ENCODE data around the gene PTTG1IP. TPM values are rescaled to one million over a fixed set of nuclear protein-coding genes. Genes with fewer than 3 reads are reported as not detected.

PTTG1IP gene
- polyA plus RNA-seq, 6 donors from 2014 or later: 28.1 to 43.5 (median 36.1) TPM

- ATAC-seq (ENCODE audit: low read depth in 2 of 2): no peak
- peak overlapping the region in 6 of 8 donors; percentile 33 to 80 (median 46) for H3K4me3 Mint-ChIP-seq
- peaks cover 50 to 76% (median 51%) of the 10 kb centered on the region in 3 donors for H3K4me1 Mint-ChIP-seq
- no peak for DNase-seq
- H3K27ac Mint-ChIP-seq: peak overlapping the region in 2 of 6 donors; percentile 22 to 69
- H3K27me3 Mint-ChIP-seq: no peaks in the 10 kb centered on the region
- no peaks in the 10 kb centered on the region for H3K36me3 Mint-ChIP-seq
- H3K9me3 Mint-ChIP-seq: no peaks in the 10 kb centered on the region
Measured at GRCh38 chr21:44878053-44878982, 4.8 kb upstream of the PTTG1IP start.

- no peaks in the 10 kb centered on the region for H3K9me3 Mint-ChIP-seq
- DNase-seq (no peak), ATAC-seq (ENCODE audit: low read depth in 2 of 2) (no peak)
- H3K36me3 Mint-ChIP-seq: no peaks in the 10 kb centered on the region
- peak overlapping the region in 3 of 8 donors; percentile 25 to 98 (median 56) for H3K4me3 Mint-ChIP-seq
- peaks cover 50 to 74% (median 53%) of the 10 kb centered on the region in 3 donors for H3K4me1 Mint-ChIP-seq
- peak overlapping the region in 1 of 6 donors; percentile 61 for H3K27ac Mint-ChIP-seq
- no peaks in the 10 kb centered on the region for H3K27me3 Mint-ChIP-seq
Measured at GRCh38 chr21:44876849-44877575, 3.5 kb upstream of the PTTG1IP start.

DNA sequence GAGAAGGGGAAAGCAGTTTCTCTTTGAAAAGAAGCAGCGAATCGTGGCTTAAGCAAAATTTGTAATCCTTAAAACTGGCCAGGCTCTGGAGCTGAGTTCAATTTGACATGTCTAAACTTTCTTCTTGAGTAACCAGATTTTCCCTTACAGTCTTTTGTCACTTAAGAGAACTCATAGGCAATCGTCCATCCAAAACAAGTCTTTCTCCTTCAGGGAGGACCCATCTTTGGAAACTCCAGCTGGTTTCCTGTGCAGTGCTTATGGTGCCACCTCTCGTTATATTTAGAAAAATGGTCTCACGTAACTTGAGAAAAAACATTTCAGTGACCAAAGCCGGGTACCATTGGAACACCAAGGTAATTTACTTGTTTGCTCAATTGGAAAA is 1.8 kb upstream of the PTTG1IP start:
- H3K27me3 Mint-ChIP-seq: no peaks in the 10 kb centered on the region
- DNase-seq (no peak), ATAC-seq (ENCODE audit: low read depth in 2 of 2) (no peak)
- H3K27ac Mint-ChIP-seq: peak overlapping the region; percentile 58 to 98 (median 96)
- peak overlapping the region; percentile 89 to 98 (median 96) for H3K4me3 Mint-ChIP-seq
- no peaks in the 10 kb centered on the region for H3K36me3 Mint-ChIP-seq
- H3K4me1 Mint-ChIP-seq: peaks cover 48 to 73% (median 53%) of the 10 kb centered on the region in 3 donors
- no peaks in the 10 kb centered on the region for H3K9me3 Mint-ChIP-seq

DNA sequence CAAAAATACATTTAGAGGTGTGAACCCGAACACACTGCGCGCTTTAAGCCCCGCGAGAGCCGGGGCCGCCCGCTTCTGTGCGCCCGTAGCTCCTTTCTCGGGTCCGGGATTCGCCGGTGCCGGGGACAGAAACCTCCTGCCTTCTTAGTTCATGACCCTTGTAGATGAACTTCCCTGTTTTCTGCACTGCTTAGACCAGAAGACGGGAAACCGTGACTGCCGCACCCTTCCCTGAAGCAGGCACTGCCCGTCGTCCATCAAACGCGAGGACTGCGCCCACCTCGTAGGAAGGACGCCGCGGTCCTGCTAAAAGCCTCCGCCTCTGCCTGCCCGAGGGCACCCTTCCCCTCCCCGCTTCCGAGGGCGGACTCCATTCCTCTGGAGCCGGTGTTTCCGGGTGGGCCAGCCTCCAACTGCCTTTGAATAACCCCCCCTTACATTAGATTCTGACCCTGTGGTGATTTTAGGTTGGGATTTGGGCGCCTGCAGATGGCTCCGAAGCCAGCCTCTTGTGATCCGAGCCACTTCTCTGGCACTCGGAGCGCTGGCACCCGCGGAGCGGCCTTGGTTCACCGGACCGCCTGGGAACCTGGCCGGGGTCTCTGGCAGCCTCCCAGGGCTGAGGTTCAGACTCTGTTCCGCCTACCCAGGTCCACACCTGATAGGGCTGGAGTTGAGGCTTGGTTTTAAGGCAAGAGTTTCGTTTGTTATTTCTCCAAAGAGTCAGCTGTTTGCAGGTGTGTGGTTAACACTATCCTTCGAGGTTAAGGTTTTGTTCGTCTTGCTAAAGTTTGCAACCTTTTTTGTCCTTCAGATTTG is 1.2 kb upstream of the PTTG1IP start:
- Mint-ChIP-seq H3K4me3 (peak overlapping the region; percentile 89 to 98 (median 96)), H3K27me3 (no peaks in the 10 kb centered on the region), H3K36me3 (no peaks in the 10 kb centered on the region), H3K27ac (peak overlapping the region; percentile 82 to 98 (median 96)), H3K4me1 (peaks cover 53 to 73% (median 53%) of the 10 kb centered on the region in 3 donors), H3K9me3 (no peaks in the 10 kb centered on the region)
- DNase-seq (peak; percentile 33), ATAC-seq (ENCODE audit: low read depth in 2 of 2) (peak; percentile 12 to 13)

DNA sequence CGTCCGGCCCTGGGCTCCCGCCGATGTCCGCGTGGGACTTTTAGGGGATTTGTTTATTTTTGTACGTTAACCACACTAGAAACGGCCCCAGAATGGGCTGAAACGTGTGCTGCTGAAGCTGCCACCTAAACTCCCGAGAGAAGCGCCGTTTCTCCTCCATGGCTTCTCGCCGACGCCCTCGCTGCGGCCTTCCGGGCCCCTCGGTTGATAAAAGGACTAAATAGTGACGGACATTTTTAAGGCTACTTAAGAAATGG is 678 bp upstream of the PTTG1IP start:
- ATAC-seq (ENCODE audit: low read depth in 2 of 2): peak; percentile 5 to 7

DNA sequence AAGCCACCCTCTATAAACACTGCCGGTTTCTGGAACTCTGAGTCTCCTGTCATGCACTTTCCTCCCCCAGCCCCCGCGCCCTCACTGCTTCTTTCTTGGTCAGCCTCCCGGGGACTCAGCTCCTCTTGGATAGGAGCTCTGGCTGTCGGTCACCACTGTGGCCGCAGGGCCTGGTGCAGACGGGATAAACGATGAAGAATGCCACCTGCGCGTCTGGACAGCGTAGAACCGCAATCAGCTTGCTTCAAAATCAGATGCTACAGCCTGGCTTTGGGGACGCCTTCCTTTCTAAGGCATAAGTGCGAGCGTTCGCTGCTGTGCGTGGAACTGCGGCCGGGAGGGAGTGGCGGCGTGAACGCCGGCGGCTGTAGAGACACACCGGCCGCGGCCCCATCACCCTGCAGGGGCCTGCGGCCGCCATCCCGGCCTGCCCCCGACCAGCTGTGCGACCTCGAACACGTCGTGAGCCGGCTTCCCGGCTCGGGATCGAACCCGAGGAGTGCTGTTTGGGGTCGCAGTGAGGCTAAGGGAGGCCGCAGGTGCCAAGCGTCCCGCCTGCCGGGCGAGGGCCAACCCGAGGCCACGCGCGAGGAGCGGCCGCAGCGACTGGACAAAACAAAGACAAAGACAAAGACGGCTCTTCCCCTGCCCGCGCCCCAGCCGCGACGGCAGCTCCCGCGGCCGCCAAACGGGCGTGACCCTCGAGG is 688 bp downstream of the PTTG1IP start:
- no peak for DNase-seq
- peak in 1 of 2 donors; percentile 9 for ATAC-seq (ENCODE audit: low read depth in 2 of 2)
- Mint-ChIP-seq H3K27me3 (no peaks in the 10 kb centered on the region), H3K9me3 (no peaks in the 10 kb centered on the region), H3K36me3 (no peaks in the 10 kb centered on the region), H3K27ac (peak overlapping the region in 5 of 6 donors; percentile 10 to 93 (median 88)), H3K4me1 (peaks cover 55 to 70% (median 58%) of the 10 kb centered on the region in 3 donors), H3K4me3 (peak overlapping the region; percentile 88 to 98 (median 92))

More for the DNA sequence above, 678 bp upstream of the PTTG1IP start:
- Mint-ChIP-seq H3K27ac (peak overlapping the region; percentile 63 to 98 (median 96)), H3K36me3 (no peaks in the 10 kb centered on the region), H3K4me1 (peaks cover 54 to 70% (median 55%) of the 10 kb centered on the region in 3 donors), H3K9me3 (no peaks in the 10 kb centered on the region), H3K4me3 (peak overlapping the region; percentile 89 to 98 (median 96)), H3K27me3 (no peaks in the 10 kb centered on the region)
- DNase-seq: peak; percentile 42

- H3K4me1 Mint-ChIP-seq: peaks cover 58 to 70% (median 62%) of the 10 kb centered on the region in 3 donors
- ATAC-seq (ENCODE audit: low read depth in 2 of 2): no peak
- DNase-seq: no peak
- H3K4me3 Mint-ChIP-seq: peak overlapping the region; percentile 88 to 98 (median 92)
- H3K27ac Mint-ChIP-seq: peak overlapping the region in 3 of 6 donors; percentile 47 to 93 (median 88)
- H3K9me3 Mint-ChIP-seq: no peaks in the 10 kb centered on the region
- H3K27me3 Mint-ChIP-seq: no peaks in the 10 kb centered on the region
- H3K36me3 Mint-ChIP-seq: no peaks in the 10 kb centered on the region
Measured at GRCh38 chr21:44872323-44872648, 1.2 kb downstream of the PTTG1IP start.

- H3K4me1 Mint-ChIP-seq: peaks cover 64 to 72% (median 68%) of the 10 kb centered on the region in 3 donors
- H3K27me3 Mint-ChIP-seq: no peaks in the 10 kb centered on the region
- DNase-seq (no peak), ATAC-seq (ENCODE audit: low read depth in 2 of 2) (no peak)
- no peaks in the 10 kb centered on the region for H3K36me3 Mint-ChIP-seq
- no peaks in the 10 kb centered on the region for H3K9me3 Mint-ChIP-seq
- peak overlapping the region in 1 of 6 donors; percentile 88 for H3K27ac Mint-ChIP-seq
- H3K4me3 Mint-ChIP-seq: peak overlapping the region; percentile 88 to 98 (median 92)
Measured at GRCh38 chr21:44871576-44872269, 1.8 kb downstream of the PTTG1IP start.

GRCh38 chr21:44870748-44871495 is 2.6 kb downstream of the PTTG1IP start:
- ATAC-seq (ENCODE audit: low read depth in 2 of 2) (no peak), DNase-seq (no peak)
- Mint-ChIP-seq H3K4me3 (peak overlapping the region in 7 of 8 donors; percentile 31 to 98 (median 89)), H3K36me3 (no peaks in the 10 kb centered on the region), H3K27ac (peak overlapping the region in 1 of 6 donors; percentile 1), H3K9me3 (no peaks in the 10 kb centered on the region), H3K4me1 (peaks cover 68 to 80% (median 75%) of the 10 kb centered on the region in 3 donors), H3K27me3 (no peaks in the 10 kb centered on the region)

DNA sequence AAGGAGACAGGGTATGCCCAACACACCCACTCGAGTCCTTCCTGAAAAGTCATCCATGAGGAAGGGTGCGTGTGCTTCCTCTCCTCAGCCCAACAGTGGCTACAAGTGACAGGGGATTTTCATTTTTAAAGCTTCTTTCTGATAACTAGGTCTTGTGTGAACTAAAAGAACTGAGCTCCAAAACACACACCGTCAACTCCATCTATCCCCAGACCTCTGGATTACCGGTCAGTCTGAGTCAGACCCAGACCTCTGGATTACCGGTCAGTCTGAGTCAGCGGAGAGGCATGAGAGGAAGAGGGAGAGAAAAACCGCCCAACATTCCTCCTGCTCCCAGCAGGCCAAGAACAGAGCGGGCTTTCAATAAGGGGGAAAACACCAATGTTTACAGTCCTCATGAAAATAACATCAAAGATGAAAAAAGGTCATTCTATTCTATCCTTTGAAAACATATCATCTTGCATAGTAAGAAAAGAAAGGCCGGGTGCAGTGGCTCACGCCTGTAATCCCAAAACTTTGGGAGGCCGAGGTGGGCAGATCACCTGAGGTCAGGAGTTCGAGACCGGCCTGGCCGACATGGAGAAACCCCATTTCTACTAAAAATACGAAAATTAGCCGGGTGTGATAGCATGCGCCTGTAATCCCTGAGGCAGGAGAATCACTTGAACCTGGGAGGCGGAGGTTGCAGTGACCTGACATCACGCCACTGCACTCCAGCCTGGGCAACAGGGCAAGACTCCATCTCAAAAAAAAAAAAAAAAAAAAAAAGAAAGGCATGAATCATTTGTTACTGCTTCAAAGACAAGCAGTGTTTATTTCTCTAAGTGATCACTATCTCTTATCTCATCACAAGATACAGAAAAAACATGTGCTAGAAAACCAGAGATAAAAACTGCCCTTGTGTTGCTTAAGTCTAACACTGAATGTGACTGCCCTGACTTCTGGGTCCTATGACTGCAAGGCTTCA is 3.4 kb downstream of the PTTG1IP start:
- Mint-ChIP-seq H3K4me1 (peaks cover 70 to 80% (median 76%) of the 10 kb centered on the region in 3 donors), H3K27me3 (no peaks in the 10 kb centered on the region), H3K4me3 (peak overlapping the region in 3 of 8 donors; percentile 35 to 98 (median 55)), H3K36me3 (no peaks in the 10 kb centered on the region), H3K9me3 (no peaks in the 10 kb centered on the region), H3K27ac (no peak overlapping the region)
- DNase-seq (no peak), ATAC-seq (ENCODE audit: low read depth in 2 of 2) (no peak)

GRCh38 chr21:44868707-44869106 is 4.8 kb downstream of the PTTG1IP start:
- Mint-ChIP-seq H3K9me3 (no peaks in the 10 kb centered on the region), H3K27me3 (no peaks in the 10 kb centered on the region), H3K4me3 (peak overlapping the region in 7 of 8 donors; percentile 24 to 77 (median 40)), H3K36me3 (peaks cover 0 to under 1% of the 10 kb centered on the region in 2 donors), H3K4me1 (peaks cover 68 to 79% (median 75%) of the 10 kb centered on the region in 3 donors), H3K27ac (peak overlapping the region in 2 of 6 donors; percentile 28 to 49)
- ATAC-seq (ENCODE audit: low read depth in 2 of 2): no peak
- DNase-seq: no peak

Measured in naive B cell (primary cell).